Measurements from ENCODE around the gene MMP24OS.

DNA sequence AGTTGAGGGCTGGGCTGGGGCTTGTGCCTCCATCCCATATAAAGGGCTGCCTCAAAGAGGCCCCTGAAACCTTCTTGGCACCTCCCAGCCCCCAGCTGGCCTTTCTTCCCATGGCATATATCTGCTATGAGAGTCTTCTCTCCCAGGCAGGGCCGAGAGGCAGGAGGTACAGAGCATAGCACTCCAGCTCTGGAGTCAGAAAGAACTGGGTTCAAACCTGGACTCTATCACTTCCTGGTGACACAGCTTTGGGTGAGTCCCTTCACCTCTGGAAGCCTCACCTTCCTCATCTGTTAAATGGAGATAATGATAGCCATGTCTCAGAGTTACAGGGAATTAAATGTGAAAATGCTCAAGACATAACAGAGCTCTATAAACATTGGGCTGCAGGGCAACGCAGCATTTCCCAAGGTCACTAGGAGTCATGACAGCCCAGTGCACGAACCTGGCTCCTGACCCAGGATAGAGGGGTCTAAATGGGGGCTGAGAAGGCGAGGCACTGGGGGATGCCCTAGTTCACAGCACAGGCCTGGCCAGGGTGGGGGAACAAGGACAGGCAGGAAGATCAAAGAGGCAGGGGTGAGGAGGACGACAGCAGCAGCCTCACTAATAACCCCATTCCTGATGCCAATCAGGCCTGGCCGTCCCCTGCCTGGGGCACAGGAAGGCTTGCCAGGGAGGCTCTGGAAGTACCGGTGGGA lies 12.4 kb upstream of the MMP24OS start:
- no peak for TF ChIP-seq POLR2A (IDR thresholded peaks at IDR 0.05)
- no peak for TF ChIP-seq POLR2AphosphoS5 (IDR thresholded peaks at IDR 0.05)
